HCT116 (cell line): ENCODE data around the gene FGFR4. TPM values are rescaled to one million over a fixed set of nuclear protein-coding genes. Genes with fewer than 3 reads are reported as not detected.

ENCODE experiments used
- ATAC-seq: fragments of 200-7000 bp; cut with Tn5 transposase; 2 replicates; pipeline ENCODE4 v1.9.1; 2020; ENCODE audit warnings: mild to moderate bottlenecking, moderate library complexity
- BruUV-seq: library from RNA; stranded (reverse); fragments of 400-500 nt; replicated peaks from 2 replicates; lab custom pipeline; 2021; lab: Mats Ljungman, UMichigan
- CTCF ChIA-PET: fragments of 300-600 bp; sonication (Branson Sonifier 250); formaldehyde crosslinking; loops from one replicate; lab custom pipeline; 2021; ENCODE audit warnings: antibody characterized with exemption; lab: Charles Lee
- POLR2A ChIA-PET: fragments of 300-600, 350-600 bp; sonication (Branson Sonifier 250); formaldehyde crosslinking; loops from one replicate; lab custom pipeline; 2021; ENCODE audit warnings: antibody characterized with exemption; lab: Charles Lee
- RAD21 ChIA-PET, 2 experiments: fragments of 300-600 bp; sonication (Branson Sonifier 250); formaldehyde crosslinking; loops; one replicate each; lab custom pipeline; 2023; ENCODE audit warnings: low total read pairs in 2 of 2; ENCODE audit not compliant: uncharacterized antibody in 2 of 2, unreplicated experiment in 2 of 2, low non-redundant PET in 1 of 2; lab: Charles Lee
- DNase-seq: peaks from one replicate; pipeline ENCODE4 v3.0.0-alpha.2; 2010; ENCODE audit warnings: low read depth, low spot score
- H2AFZ ChIP-seq: fragments of 200-600 bp; shearing (Covaris generic), sonication (generic); 2 replicates; pipeline ENCODE4 v1.6.1; 2017; ENCODE audit warnings: low read depth, mixed run types, mixed read lengths, antibody characterized with exemption, low read length; ENCODE audit not compliant: poor library complexity, severe bottlenecking
- H3K27ac ChIP-seq: 2 replicates; pipeline ENCODE4 v1.5.1; 2012; ENCODE audit warnings: low read depth, low read length
- H3K27me3 ChIP-seq: fragments of 200-600 bp; sonication (generic); 2 replicates; pipeline ENCODE4 v1.6.1; 2016; ENCODE audit warnings: mixed run types, low read length, mixed read lengths; ENCODE audit not compliant: insufficient read depth
- H3K36me3 ChIP-seq, 2 experiments: fragments of 200-500 bp in 1 of 2; fragments of 200-600 bp in 1 of 2; sonication (Bioruptor generic) in 1 of 2; sonication (generic) in 1 of 2; 2 replicates each; pipeline versions ENCODE4 v1.5.1 to v1.6.1; 2014 to 2016; ENCODE audit warnings: low read length in 2 of 2, inconsistent platforms in 1 of 2, mixed read lengths in 1 of 2, mixed run types in 1 of 2; ENCODE audit not compliant: insufficient read depth in 2 of 2, control insufficient read depth in 1 of 2
- H3K4me1 ChIP-seq, 2 experiments: fragments of 200-600 bp in 1 of 2; sonication (generic) in 1 of 2; 2 replicates each; pipeline versions ENCODE4 v1.5.1 to v1.6.1; 2012 to 2017; ENCODE audit warnings: low read length in 2 of 2, inconsistent platforms in 1 of 2, mild to moderate bottlenecking in 1 of 2, mixed read lengths in 1 of 2, mixed run types in 1 of 2, moderate library complexity in 1 of 2; ENCODE audit not compliant: insufficient read depth in 2 of 2, control insufficient read depth in 1 of 2
- H3K4me2 ChIP-seq: fragments of 200-600 bp; sonication (generic); 2 replicates; pipeline ENCODE4 v1.6.1; 2017; ENCODE audit warnings: mixed run types, low read length, mixed read lengths
- H3K4me3 ChIP-seq, 2 experiments: fragments of 200-600 bp in 1 of 2; sonication (generic) in 1 of 2; replicated peaks in 1 of 2; 2 replicates each; pipeline ENCODE4 v1.5.1; 2011 to 2016; ENCODE audit warnings: low read length in 2 of 2, control low read depth in 1 of 2, low read depth in 1 of 2, mild to moderate bottlenecking in 1 of 2, mixed read lengths in 1 of 2, mixed run types in 1 of 2
- H3K79me2 ChIP-seq: fragments of 200-600 bp; sonication (generic); 2 replicates; pipeline ENCODE4 v1.6.1; 2017; ENCODE audit warnings: mild to moderate bottlenecking, mixed run types, low read length, moderate library complexity, mixed read lengths; ENCODE audit not compliant: insufficient read depth
- H3K9ac ChIP-seq: fragments of 200-600 bp; sonication (generic); 2 replicates; pipeline ENCODE4 v1.6.1; 2016; ENCODE audit warnings: low read length, mixed read lengths
- H3K9me2 ChIP-seq: fragments of 200-600 bp; sonication (generic), shearing (Covaris generic); 2 replicates; pipeline ENCODE4 v1.6.1; 2017; ENCODE audit warnings: mixed run types, mild to moderate bottlenecking, moderate library complexity; ENCODE audit not compliant: insufficient read depth
- H3K9me3 ChIP-seq, 2 experiments: fragments of 200-500 bp in 1 of 2; fragments of 200-600 bp in 1 of 2; sonication (Bioruptor generic) in 1 of 2; sonication (generic) in 1 of 2; 2 replicates each; pipeline ENCODE4 v1.6.1; 2014 to 2017; ENCODE audit warnings: low read length in 2 of 2, mixed read lengths in 2 of 2, inconsistent platforms in 1 of 2, low read depth in 1 of 2, mild to moderate bottlenecking in 1 of 2, mixed run types in 1 of 2, moderate library complexity in 1 of 2; ENCODE audit not compliant: control insufficient read depth in 1 of 2, insufficient read depth in 1 of 2
- H4K20me1 ChIP-seq: fragments of 200-600 bp; sonication (generic), shearing (Covaris generic); 2 replicates; pipeline ENCODE4 v1.6.1; 2017; ENCODE audit warnings: mixed run types, mild to moderate bottlenecking, moderate library complexity; ENCODE audit not compliant: insufficient read depth
- ATF3 ChIP-seq: IDR thresholded peaks from 2 replicates; pipeline ENCODE4 v1.6.1; 2012
- CBX3 ChIP-seq: IDR thresholded peaks from 2 replicates; pipeline ENCODE4 v1.6.1; 2012; ENCODE audit warnings: low read depth
- CEBPB ChIP-seq: IDR thresholded peaks from 2 replicates; pipeline ENCODE4 v1.6.1; 2012; ENCODE audit warnings: low read depth
- CTCF ChIP-seq, 3 experiments: fragments of 200-600 bp in 1 of 3; sonication (generic) in 1 of 3; IDR thresholded peaks in 2 of 3; conservative IDR thresholded peaks in 1 of 3; 2 replicates each; pipeline ENCODE4 v1.5.1; 2012 to 2017; ENCODE audit warnings: low read depth in 2 of 3, low read length in 2 of 3, antibody characterized with exemption in 1 of 3, borderline replicate concordance in 1 of 3, control low read depth in 1 of 3, mild to moderate bottlenecking in 1 of 3, mixed read lengths in 1 of 3, mixed run types in 1 of 3, moderate library complexity in 1 of 3; ENCODE audit not compliant: insufficient read depth in 1 of 3
- EGR1 ChIP-seq: IDR thresholded peaks from 2 replicates; pipeline ENCODE4 v1.6.1; 2012; ENCODE audit warnings: low read depth
- ELF1 ChIP-seq: IDR thresholded peaks from 2 replicates; pipeline ENCODE4 v1.6.1; 2012; ENCODE audit warnings: low read depth, borderline replicate concordance
- EZH2phosphoT487 ChIP-seq: fragments of 200-600 bp; IDR thresholded peaks from 2 replicates; pipeline ENCODE4 v1.6.1; 2018; ENCODE audit warnings: antibody characterized with exemption, borderline replicate concordance
- FOSL1 ChIP-seq: IDR thresholded peaks from 2 replicates; pipeline ENCODE4 v1.6.1; 2012; ENCODE audit warnings: low read depth
- JUND ChIP-seq: IDR thresholded peaks from 2 replicates; pipeline ENCODE4 v1.6.1; 2012
- MAX ChIP-seq: IDR thresholded peaks from 2 replicates; pipeline ENCODE4 v1.6.1; 2012
- SP1 ChIP-seq: IDR thresholded peaks from 2 replicates; pipeline ENCODE4 v1.6.1; 2012; ENCODE audit warnings: low read depth
- YY1 ChIP-seq: IDR thresholded peaks from 2 replicates; pipeline ENCODE4 v1.6.1; 2011; ENCODE audit warnings: low read length, low read depth, moderate library complexity, mild to moderate bottlenecking; ENCODE audit not compliant: insufficient replicate concordance; ENCODE audit errors: extremely low read depth
- ZBTB33 ChIP-seq: IDR thresholded peaks from 2 replicates; pipeline ENCODE4 v1.6.1; 2011; ENCODE audit warnings: mild to moderate bottlenecking, low read length, moderate library complexity; ENCODE audit not compliant: insufficient replicate concordance; ENCODE audit errors: extremely low read depth
- ZFX ChIP-seq: fragments of 450-650 bp; IDR thresholded peaks from 2 replicates; pipeline ENCODE4 v1.6.1; 2017
- intact Hi-C: fragments of 100-400 bp; cut with micrococcal nuclease; formaldehyde crosslinking; loops from 2 replicates; pipeline ENCODE4 v1.10.0; 2022
- total RNA-seq: library from RNA; stranded (reverse); gene quantifications from one replicate; pipeline ENCODE4 v1.2.1, GENCODE V29; 2021; ENCODE audit not compliant: unreplicated experiment

Gene FGFR4
- total RNA-seq, 1 experiment from 2014 or later = 78.1 TPM

- RAD21 ChIA-PET = no interaction called here
- H3K4me3 ChIP-seq = no peak overlapping the region
- H3K4me1 ChIP-seq = no peaks in the 10 kb centered on the region
- ATAC-seq (no peak), DNase-seq (no peak)
- H3K36me3 ChIP-seq = peaks cover 11 to 31% of the 10 kb centered on the region in 2 experiments; a peak in 3 of 4 replicates
- no peak overlapping the region for H3K4me2 ChIP-seq
- BruUV-seq = no TSS peak
- no peak overlapping the region for H2AFZ ChIP-seq
- H3K79me2 ChIP-seq = peaks cover 91% of the 10 kb centered on the region
- no peak overlapping the region for H3K27ac ChIP-seq
- H4K20me1 ChIP-seq = peaks cover 4% of the 10 kb centered on the region; the same call in 1 of the 2 replicates
- no peak overlapping the region for H3K9ac ChIP-seq
- H3K9me3 ChIP-seq = no peaks in the 10 kb centered on the region
- no peak for TF ChIP-seq SP1
- TF ChIP-seq EZH2phosphoT487 = no peak
- TF ChIP-seq CEBPB = no peak
- no peak for TF ChIP-seq FOSL1
- no peak for TF ChIP-seq YY1
- intact Hi-C loops = no loop called here
- no peaks in the 10 kb centered on the region for H3K27me3 ChIP-seq
- CTCF ChIA-PET = no interaction called here
- no peaks in the 10 kb centered on the region for H3K9me2 ChIP-seq
- POLR2A ChIA-PET = interaction anchor here (1.0 kb wide), 1 partner anchor 12 kb away, joined by 3 read pairs; no protein-coding TSS in a partner anchor
Observed at GRCh38 chr5:177142098-177142611, 55.4 kb downstream of the FGFR4 start.

- no peak overlapping the region for H3K4me2 ChIP-seq
- no peaks in the 10 kb centered on the region for H3K9me2 ChIP-seq
- no peak overlapping the region for H3K27ac ChIP-seq
- peaks cover 4% of the 10 kb centered on the region; the same call in 1 of the 2 replicates for H4K20me1 ChIP-seq
- POLR2A ChIA-PET = interaction anchor here (1.0 kb wide), 1 partner anchor 11 kb away, joined by 3 read pairs; no protein-coding TSS in a partner anchor
- DNase-seq (no peak), ATAC-seq (no peak)
- H3K9ac ChIP-seq = no peak overlapping the region
- no TSS peak for BruUV-seq
- peaks cover 12 to 26% of the 10 kb centered on the region in 2 experiments; a peak in 3 of 4 replicates for H3K36me3 ChIP-seq
- no peaks in the 10 kb centered on the region for H3K4me1 ChIP-seq
- CTCF ChIA-PET = no interaction called here
- RAD21 ChIA-PET = no interaction called here
- intact Hi-C loops = no loop called here
- no peak overlapping the region for H2AFZ ChIP-seq
- peaks cover 91% of the 10 kb centered on the region for H3K79me2 ChIP-seq
- no peaks in the 10 kb centered on the region for H3K27me3 ChIP-seq
- H3K9me3 ChIP-seq = no peaks in the 10 kb centered on the region
- no peak overlapping the region for H3K4me3 ChIP-seq
- no peak for TF ChIP-seq ELF1
- TF ChIP-seq CTCF (IDR thresholded peaks at IDR 0.05 in 2 of 3, conservative IDR thresholded peaks at IDR 0.05 in 1 of 3; ENCODE audit: borderline replicate concordance in 1 of 3, insufficient read depth in 1 of 3, low read depth in 2 of 3, low read length in 2 of 3) = no peak
- no peak for TF ChIP-seq JUND
- no peak for TF ChIP-seq MAX
- TF ChIP-seq CBX3 = no peak
- no peak for TF ChIP-seq ZFX
- no peak for TF ChIP-seq YY1
- no peak for TF ChIP-seq ZBTB33
- no peak for TF ChIP-seq FOSL1
- TF ChIP-seq ATF3 = no peak
- TF ChIP-seq EGR1 = no peak
Observed at GRCh38 chr5:177142778-177143177, 56.1 kb downstream of the FGFR4 start.
